Choroid plexus epithelial cell (primary cell): ENCODE results near the gene PNKP.

Source experiments
- DNase-seq: peaks from one replicate; pipeline ENCODE4 v3.0.0-alpha.2; 2010; ENCODE audit warnings: low read depth
- H3K4me3 ChIP-seq: 2 replicates; pipeline ENCODE4 v1.5.1; 2011; ENCODE audit warnings: low read depth, mild to moderate bottlenecking, control low read depth, low read length, moderate library complexity
- CTCF ChIP-seq: conservative IDR thresholded peaks from 2 replicates; pipeline ENCODE4 v1.5.1; 2011; ENCODE audit warnings: low read depth, mild to moderate bottlenecking, control low read depth, inconsistent platforms, low read length, moderate library complexity

PNKP gene

GRCh38 chr19:49839713-49840112 is 27.7 kb downstream of the PNKP start:
- no peak for TF ChIP-seq CTCF
- DNase-seq: no peak
- H3K4me3 ChIP-seq: no peak overlapping the region

- H3K4me3 ChIP-seq: no peak overlapping the region
- DNase-seq: no peak
- TF ChIP-seq CTCF: no peak
Observed at GRCh38 chr19:49838885-49839588, 28.3 kb downstream of the PNKP start.

GRCh38 chr19:49837425-49837824 is 30.0 kb downstream of the PNKP start:
- no peak overlapping the region for H3K4me3 ChIP-seq
- DNase-seq: no peak
- TF ChIP-seq CTCF: no peak

- H3K4me3 ChIP-seq: no peak overlapping the region
- TF ChIP-seq CTCF: no peak
- DNase-seq: peak; percentile 73
Observed at GRCh38 chr19:49837009-49837310, 30.4 kb downstream of the PNKP start.

- DNase-seq: no peak
- no peak overlapping the region for H3K4me3 ChIP-seq
- TF ChIP-seq CTCF: no peak
Observed at GRCh38 chr19:49836176-49837008, 31.0 kb downstream of the PNKP start.

GRCh38 chr19:49835562-49835961 is 31.8 kb downstream of the PNKP start:
- no peak for DNase-seq
- H3K4me3 ChIP-seq: no peak overlapping the region
- no peak for TF ChIP-seq CTCF

- DNase-seq: no peak
- no peak for TF ChIP-seq CTCF
- H3K4me3 ChIP-seq: no peak overlapping the region
Observed at GRCh38 chr19:49833599-49833998, 33.8 kb downstream of the PNKP start.
